AG04450 (cell line): ENCODE data around the gene CYTH2. TPM values are rescaled to one million over a fixed set of nuclear protein-coding genes. Genes with fewer than 3 reads are reported as not detected.

Experiments used
- CTCF ChIA-PET: fragments of 300-600, 350-600 bp; formaldehyde crosslinking; extraction: SDS; loops from one replicate; lab custom pipeline; 2022; ENCODE audit warnings: antibody characterized with exemption, inconsistent platforms; lab: Charles Lee
- POLR2A ChIA-PET: fragments of 350-600 bp; formaldehyde crosslinking; extraction: SDS; loops from one replicate; lab custom pipeline; 2021; ENCODE audit warnings: antibody characterized with exemption, inconsistent platforms; lab: Yijun Ruan, JAX
- DNase-seq: peaks from one replicate; pipeline ENCODE4 v3.0.0-alpha.2; 2011; ENCODE audit warnings: low read depth, low spot score
- H3K27ac ChIP-seq: one replicate; pipeline ENCODE4 v1.5.1; 2012; ENCODE audit warnings: low read depth, low read length, control low read depth
- H3K27me3 ChIP-seq: one replicate; pipeline ENCODE4 v1.6.0; 2012; ENCODE audit warnings: low read length; ENCODE audit not compliant: control insufficient read depth, insufficient read depth
- H3K4me3 ChIP-seq: 2 replicates; pipeline ENCODE4 v1.5.1; 2011; ENCODE audit warnings: mild to moderate bottlenecking, low read depth, low read length, control low read depth
- H3K9me3 ChIP-seq: 2 replicates; pipeline ENCODE4 v1.5.1; 2012; ENCODE audit warnings: low read length; ENCODE audit not compliant: control insufficient read depth, insufficient read depth
- polyA plus RNA-seq: library from polyadenylated mRNA; depleted of rRNA; stranded (reverse); fragments of >200 nt; gene quantifications from 2 replicates; pipeline ENCODE4 v1.2.3, GENCODE V29; 2011
- TF ChIP-seq, protein P1 (sequence below): IDR thresholded peaks from 2 replicates; pipeline ENCODE4 v1.5.1; 2011; ENCODE audit warnings: low read depth, low read length, control low read depth, inconsistent platforms

The CYTH2 gene
- polyA plus RNA-seq, 1 experiment, result 29.3 TPM

DNA sequence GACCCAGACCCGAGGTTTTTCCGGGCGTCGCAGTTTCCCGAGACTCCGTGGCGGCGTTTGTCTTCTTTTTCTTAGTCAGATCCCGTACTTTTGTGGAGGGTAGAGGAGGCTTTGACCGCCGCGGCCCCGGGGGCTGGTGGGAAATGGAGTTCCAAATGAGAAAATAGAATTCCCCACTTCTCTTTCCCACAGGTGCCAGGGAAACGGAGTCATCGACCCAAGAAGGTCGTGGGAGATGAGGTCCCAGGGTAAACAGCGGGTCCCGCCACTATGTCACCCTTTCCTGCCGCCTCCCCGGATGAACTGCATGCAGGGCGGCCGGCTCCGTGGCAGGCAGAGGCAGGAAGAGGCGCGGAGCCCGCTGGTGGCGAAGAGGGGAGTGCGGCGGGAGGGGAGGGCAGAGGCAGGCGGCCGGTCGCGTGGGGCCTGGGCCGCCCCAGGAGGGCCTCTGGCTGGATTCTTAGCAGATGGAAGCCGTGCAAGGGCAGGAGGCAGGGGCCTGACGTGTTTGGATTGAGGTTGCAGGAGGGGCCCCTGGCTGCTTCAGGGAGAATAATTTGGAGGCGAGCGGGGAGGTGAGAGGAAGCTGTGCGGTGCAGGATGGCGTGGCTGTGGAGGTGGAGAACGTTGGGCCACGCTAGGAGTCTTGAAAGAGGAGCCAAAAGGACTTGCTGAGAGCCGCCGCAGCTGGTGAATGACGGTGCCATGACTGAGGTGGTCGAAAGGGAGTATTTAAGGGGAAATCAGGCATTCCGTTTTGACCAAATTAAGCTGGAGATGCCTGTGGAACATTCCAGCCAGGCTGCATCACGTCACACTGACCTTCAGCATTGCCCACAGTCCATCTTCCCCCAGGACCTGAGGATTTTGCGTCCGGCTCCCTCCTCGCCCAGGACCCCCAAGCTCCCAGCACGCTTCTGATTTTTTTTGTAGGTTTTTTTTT, 11.7 kb downstream of the CYTH2 start:
- Histone ChIP-seq H3K9me3 (no peaks in the 10 kb centered on the region; the same call in 1 of the 2 replicates), H3K27ac (peak overlapping the region; percentile 65), H3K27me3 (no peaks in the 10 kb centered on the region), H3K4me3 (peak overlapping the region; percentile 38)
- DNase-seq, result peak; percentile 11
- ChIA-PET POLR2A (interaction anchor here (0.9 to 1.1 kb wide), 4 partner anchors 9 to 147 kb away, joined by 3 to 4 read pairs (median 4); no protein-coding TSS in a partner anchor), CTCF (interaction anchor here (0.8 to 1.7 kb wide), 5 partner anchors 9 to 109 kb away, joined by 3 to 9 read pairs (median 5); no protein-coding TSS in a partner anchor)
- TF ChIP-seq, protein P1, sequence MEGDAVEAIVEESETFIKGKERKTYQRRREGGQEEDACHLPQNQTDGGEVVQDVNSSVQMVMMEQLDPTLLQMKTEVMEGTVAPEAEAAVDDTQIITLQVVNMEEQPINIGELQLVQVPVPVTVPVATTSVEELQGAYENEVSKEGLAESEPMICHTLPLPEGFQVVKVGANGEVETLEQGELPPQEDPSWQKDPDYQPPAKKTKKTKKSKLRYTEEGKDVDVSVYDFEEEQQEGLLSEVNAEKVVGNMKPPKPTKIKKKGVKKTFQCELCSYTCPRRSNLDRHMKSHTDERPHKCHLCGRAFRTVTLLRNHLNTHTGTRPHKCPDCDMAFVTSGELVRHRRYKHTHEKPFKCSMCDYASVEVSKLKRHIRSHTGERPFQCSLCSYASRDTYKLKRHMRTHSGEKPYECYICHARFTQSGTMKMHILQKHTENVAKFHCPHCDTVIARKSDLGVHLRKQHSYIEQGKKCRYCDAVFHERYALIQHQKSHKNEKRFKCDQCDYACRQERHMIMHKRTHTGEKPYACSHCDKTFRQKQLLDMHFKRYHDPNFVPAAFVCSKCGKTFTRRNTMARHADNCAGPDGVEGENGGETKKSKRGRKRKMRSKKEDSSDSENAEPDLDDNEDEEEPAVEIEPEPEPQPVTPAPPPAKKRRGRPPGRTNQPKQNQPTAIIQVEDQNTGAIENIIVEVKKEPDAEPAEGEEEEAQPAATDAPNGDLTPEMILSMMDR, result no peak

DNA sequence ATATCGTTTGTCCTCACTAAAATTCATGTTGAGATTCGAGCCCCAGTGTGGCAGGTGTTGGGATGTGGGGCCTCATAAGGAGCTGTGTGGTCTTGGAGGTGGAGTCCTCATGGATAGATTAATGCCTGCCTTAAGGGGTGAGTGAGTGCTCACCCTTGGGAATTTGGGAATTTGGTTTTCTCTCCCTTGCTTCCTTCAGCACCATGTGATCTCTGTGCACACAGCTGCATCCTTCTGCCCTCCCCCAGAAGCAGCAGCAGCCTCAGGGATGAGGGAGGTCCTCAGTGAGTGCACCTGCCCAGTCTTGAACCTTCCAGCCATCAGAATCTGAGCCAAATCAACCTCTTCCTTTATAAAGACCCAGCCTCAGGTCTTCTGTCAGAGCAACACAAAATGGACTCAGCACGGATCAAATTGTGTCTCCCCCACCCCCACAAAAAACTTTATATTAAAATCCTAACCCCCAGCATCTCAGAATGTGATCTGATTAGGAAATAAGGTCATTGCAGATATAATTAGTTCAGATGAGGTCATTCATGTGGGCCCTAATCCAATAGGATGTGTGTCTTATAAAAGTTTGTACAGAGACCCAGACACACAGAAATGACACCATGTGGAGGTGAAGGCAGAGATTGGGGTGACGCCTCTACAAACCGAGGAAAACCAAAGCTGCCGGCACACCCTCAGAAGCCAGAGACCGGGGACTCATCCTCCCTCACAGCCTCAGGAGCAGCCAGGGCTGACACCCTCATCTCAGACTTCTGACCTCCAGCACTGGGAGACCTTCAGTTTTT, 12.9 kb downstream of the CYTH2 start:
- ChIA-PET CTCF (interaction anchor here (1.2 to 1.5 kb wide), 2 partner anchors 8 to 102 kb away, joined by 3 to 8 read pairs; no protein-coding TSS in a partner anchor), POLR2A (interaction anchor here (1.0 to 1.1 kb wide), 2 partner anchors 10 to 148 kb away, joined by 3 to 4 read pairs; no protein-coding TSS in a partner anchor)
- H3K4me3 ChIP-seq, result no peak overlapping the region
- H3K27ac ChIP-seq, result peak overlapping the region; percentile 11
- H3K9me3 ChIP-seq, result no peaks in the 10 kb centered on the region; the same call in 1 of the 2 replicates
- TF ChIP-seq, protein P1, result no peak
- no peaks in the 10 kb centered on the region for H3K27me3 ChIP-seq
- DNase-seq, result no peak

DNA sequence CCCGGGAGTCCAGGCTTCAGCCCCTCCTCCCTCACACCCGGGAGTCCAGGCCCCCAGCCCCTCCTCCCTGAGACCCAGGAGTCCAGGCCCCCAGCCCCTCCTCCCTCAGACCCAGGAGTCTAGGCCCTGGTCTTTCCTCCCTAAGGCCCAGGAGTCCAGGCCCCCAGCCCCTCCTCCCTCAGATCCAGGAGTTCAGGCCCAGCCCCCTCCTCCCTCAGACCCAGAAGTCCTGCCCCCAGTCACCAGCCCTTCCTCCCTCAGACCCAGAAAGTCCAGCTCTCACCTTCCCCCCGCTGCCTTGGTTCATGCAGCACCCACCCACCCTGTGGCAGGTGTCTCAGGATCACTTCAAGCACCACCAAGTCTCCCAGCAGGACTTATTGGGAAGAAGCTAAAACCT, 14.1 kb downstream of the CYTH2 start:
- TF ChIP-seq, protein P1, result no peak
- Histone ChIP-seq H3K9me3 (no peaks in the 10 kb centered on the region; the same call in 1 of the 2 replicates), H3K4me3 (no peak overlapping the region), H3K27me3 (no peaks in the 10 kb centered on the region), H3K27ac (no peak overlapping the region)
- CTCF ChIA-PET, result no interaction called here
- no peak for DNase-seq
- POLR2A ChIA-PET, result no interaction called here

DNA sequence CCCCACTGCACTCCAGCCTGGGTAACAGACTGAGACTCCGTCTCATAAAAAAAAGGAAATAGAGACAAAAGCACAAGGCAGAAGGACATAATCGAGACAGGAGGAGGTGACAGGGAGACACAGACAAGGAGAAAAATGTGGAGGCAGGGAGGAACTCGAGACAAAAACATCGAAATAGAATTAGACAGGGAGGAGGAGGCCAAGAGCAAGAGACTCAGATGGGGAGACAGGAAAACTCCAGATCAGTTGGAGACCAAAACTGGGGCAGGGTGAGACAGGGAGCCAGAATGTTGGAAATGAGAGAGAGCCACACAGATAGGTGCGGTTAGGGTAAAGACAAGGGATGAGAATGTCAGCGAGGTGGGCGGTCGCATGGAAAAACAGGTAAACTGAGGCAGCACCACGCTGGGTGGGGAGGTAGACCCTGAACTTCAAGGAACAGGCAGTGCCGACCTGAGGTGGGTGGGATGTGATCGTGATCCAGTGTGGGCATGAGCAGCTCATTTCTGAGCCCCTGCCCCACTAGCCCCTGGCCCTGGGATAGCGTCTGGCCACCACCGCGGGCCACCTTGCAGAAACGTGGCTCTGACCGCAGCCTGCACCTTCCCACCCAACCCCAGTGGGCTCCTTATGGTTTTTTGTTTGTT, 15.2 kb downstream of the CYTH2 start:
- no peak overlapping the region for H3K4me3 ChIP-seq
- CTCF ChIA-PET, result no interaction called here
- DNase-seq, result no peak
- H3K27ac ChIP-seq, result no peak overlapping the region
- TF ChIP-seq, protein P1, result no peak
- H3K27me3 ChIP-seq, result no peaks in the 10 kb centered on the region
- no peaks in the 10 kb centered on the region; the same call in 1 of the 2 replicates for H3K9me3 ChIP-seq
- POLR2A ChIA-PET, result no interaction called here
